Measurements from ENCODE around the gene SMC2.

Gene SMC2

GRCh38 chr9:104108315-104108714, 14.2 kb downstream of the SMC2 start:
- DNase-seq: no peak

- no peak for DNase-seq
Measured at GRCh38 chr9:104110509-104110908, 16.4 kb downstream of the SMC2 start.

- DNase-seq: no peak
Measured at GRCh38 chr9:104118916-104119315, 24.8 kb downstream of the SMC2 start.

GRCh38 chr9:104121022-104121421, 26.9 kb downstream of the SMC2 start:
- DNase-seq: no peak

- no peak for DNase-seq
Measured at GRCh38 chr9:104138243-104138868, 44.2 kb downstream of the SMC2 start.

- no peak for DNase-seq
Measured at GRCh38 chr9:104142799-104143549, 48.9 kb downstream of the SMC2 start.

GRCh38 chr9:104143550-104143910, 49.4 kb downstream of the SMC2 start:
- DNase-seq: no peak

- no peak for DNase-seq
Measured at GRCh38 chr9:104144336-104144735, 50.2 kb downstream of the SMC2 start.

- DNase-seq: no peak
Measured at GRCh38 chr9:104173067-104173466, 79.0 kb downstream of the SMC2 start.

GRCh38 chr9:104177003-104177611, 83.0 kb downstream of the SMC2 start:
- DNase-seq: peak; percentile 6

GRCh38 chr9:104177676-104178075, 83.6 kb downstream of the SMC2 start:
- DNase-seq: no peak

Measured in NCI-H1092 (cell line).